ENCODE measurements around the gene C1QTNF9. TPM values are rescaled to one million over a fixed set of nuclear protein-coding genes. Genes with fewer than 3 reads are reported as not detected.
"Not testable (repeated sequence)": the region's sequence is repeated elsewhere in the genome, so short reads cannot be mapped to it uniquely, and the experiment has no call there.

The C1QTNF9 gene
- total RNA-seq, 1 donor from 2014 or later = 0.83 TPM

DNA sequence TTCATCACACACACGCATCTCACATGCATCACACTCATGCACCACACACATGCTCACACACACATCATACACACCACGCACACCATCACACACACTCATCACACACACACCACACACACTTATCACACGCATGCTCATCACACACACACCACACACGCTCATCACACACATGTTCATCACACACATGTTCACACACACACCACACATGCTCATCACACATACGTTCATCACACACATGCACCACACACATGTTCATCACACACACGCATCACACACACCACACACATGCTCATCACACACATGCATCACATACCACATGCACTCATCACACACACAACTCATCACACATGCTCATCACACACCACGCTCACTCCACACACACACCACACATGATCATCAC lies 46.9 kb downstream of the C1QTNF9 start:
- DNase-seq (ENCODE audit: low spot score) = no peak
- intact Hi-C loops (cut with DNase I) = no loop called here

DNA sequence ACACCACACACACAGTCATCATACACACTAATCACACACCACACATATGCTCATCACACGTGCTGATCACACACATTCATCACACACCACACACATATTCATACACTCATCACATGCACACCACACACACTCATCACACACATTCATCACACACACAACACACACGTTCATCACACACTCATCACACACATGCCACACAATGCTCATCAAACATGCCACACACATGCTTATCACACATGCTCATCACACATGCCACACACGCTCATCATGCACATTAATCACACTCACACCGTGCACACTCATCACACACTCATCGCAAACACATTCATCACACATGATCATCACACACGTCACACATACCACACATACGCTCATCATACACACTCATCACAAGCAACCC lies 47.5 kb downstream of the C1QTNF9 start:
- no peak for DNase-seq (ENCODE audit: low spot score)
- intact Hi-C loops (cut with DNase I) = no loop called here

DNA sequence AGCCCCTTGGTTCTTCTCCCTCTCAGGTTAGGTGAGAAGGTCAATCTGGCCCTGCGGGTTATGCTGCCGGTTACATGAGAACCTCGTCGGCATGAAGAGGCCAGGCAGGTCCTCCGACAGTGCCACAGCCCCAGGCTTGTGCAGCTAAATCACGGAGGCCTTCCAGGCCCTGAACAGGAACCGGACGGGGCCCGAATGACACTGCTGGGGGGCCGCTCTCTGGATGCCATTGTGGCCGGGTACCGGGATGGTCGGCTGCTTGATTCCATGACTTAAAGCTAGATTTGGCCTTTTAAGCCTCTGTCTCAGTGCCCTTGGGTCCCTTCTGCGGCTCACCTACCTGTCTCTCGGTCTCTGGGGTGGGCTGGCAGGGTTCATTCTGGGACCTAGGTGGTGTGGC lies 48.4 kb downstream of the C1QTNF9 start:
- DNase-seq (ENCODE audit: low spot score) = no peak
- intact Hi-C loops (cut with DNase I) = no loop called here

DNA sequence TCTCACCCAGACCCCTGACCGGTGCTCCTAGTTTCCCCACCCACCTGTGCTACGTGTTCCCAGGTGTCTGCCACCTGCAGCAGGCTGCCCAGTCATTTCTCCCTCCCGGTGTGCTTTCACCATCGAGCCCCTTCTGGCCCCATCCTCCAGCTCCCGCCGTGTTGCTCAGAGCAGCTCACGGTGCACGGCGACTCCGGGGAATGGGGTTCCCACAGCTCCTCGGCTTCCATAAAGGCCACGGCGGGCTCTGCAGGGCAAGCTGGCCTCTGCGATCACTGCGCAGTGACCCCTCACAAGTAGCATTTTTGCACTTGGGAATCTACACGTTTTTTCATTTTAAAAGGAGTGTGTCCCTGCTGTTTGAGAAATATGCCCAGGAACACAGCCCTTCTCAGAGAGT lies 49.5 kb downstream of the C1QTNF9 start:
- DNase-seq (ENCODE audit: low spot score); intact Hi-C loops (cut with DNase I): not testable (repeated sequence)

DNA sequence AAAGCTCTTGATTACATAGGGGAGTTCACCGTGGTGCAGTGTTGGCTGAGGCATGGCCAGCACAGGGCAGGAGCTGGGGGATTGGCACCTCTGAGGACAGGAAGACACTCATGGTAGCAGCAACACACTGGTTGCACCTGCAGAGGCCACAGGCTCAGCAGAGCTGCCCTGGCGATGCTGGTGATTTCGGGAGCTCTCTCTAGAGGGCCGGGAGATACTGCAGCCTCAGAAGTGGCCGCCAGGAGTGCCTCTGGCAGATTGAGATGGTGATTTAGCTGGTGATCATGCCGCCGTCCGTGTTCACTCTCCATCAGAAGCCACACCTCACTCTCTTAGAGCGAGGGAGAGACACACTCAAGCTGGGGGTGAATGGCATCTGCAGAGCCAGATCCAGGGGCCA lies 49.9 kb downstream of the C1QTNF9 start:
- intact Hi-C loops (cut with DNase I); DNase-seq (ENCODE audit: low spot score): not testable (repeated sequence)

DNA sequence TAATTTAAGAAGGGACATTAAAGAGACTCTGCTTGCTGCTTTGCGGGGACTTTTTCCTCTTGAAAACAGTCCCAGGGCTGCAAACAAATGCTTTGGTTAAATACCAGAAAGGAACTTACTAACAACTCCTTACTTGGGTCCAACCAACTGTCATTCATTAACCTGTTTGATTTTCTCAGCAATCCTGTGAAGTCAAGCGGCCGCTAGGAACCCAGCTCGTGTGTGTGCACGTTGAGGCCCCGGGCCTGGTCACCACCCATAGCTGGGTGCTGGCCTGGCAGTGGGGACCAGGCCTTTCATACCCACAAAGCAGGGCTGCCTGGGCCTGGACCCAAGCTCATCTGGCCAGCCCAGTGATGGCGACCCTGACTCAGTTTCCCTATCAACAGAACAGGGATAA lies 50.7 kb downstream of the C1QTNF9 start:
- intact Hi-C loops (cut with DNase I) = no loop called here
- DNase-seq (ENCODE audit: low spot score) = no peak

- no peak for DNase-seq (ENCODE audit: low spot score)
- intact Hi-C loops (cut with DNase I) = no loop called here
Measured at GRCh38 chr13:24361113-24361512, 51.7 kb downstream of the C1QTNF9 start.

DNA sequence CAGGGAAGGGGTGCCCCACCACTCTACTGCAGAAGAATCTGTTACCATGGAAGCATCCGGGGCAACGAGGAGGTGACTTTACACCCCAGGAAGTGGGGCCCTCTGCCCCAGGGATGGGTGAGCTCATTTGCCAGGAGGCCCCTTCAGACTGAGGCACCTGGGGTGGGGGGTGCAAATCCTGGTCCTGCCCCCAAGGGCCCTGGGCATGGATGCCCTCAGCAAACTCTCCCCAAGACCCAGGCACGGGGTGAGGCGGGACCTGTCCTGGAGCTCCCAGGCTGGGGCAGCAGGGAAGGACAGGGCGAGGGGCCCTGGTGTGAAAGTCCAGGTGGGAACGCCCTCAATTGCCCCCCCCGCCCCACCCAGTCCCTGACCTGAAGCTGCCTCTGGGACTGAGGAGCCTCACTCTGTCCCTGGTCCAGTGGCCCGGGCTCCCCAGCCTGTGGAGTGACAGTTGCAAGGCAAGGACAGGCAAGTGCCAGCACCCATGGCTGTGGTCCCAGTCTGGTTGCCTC lies 52.5 kb downstream of the C1QTNF9 start:
- no peak for DNase-seq (ENCODE audit: low spot score)
- intact Hi-C loops (cut with DNase I) = no loop called here

DNA sequence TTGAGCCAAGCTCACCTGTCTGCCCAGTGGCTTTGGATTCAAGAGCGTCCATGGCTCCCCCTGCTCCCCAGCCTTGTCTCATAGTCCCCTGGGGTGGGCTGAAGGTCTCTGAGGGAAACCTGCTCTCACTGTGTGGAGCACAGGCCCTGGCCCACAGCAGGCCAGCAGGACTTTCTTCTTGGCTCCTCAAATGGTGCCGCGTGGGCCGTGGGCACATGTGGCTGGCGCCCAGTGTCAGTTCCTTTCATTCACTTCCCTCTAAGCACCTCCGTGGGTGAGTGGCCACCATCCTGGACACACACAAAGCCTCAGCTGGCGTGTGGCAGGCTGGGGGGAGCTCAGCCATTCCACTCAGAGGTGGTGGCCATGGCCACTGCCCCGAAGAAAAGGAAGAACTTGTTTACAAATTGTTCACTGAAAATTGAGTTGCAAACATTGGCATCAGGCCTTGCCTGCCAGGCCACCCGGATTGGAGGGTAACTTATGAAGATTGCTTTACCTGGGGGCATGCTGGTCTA lies 53.1 kb downstream of the C1QTNF9 start:
- no peak for DNase-seq (ENCODE audit: low spot score)
- intact Hi-C loops (cut with DNase I) = no loop called here

- intact Hi-C loops (cut with DNase I) = no loop called here
- DNase-seq (ENCODE audit: low spot score) = no peak
Measured at GRCh38 chr13:24365191-24365590, 55.8 kb downstream of the C1QTNF9 start.

DNA sequence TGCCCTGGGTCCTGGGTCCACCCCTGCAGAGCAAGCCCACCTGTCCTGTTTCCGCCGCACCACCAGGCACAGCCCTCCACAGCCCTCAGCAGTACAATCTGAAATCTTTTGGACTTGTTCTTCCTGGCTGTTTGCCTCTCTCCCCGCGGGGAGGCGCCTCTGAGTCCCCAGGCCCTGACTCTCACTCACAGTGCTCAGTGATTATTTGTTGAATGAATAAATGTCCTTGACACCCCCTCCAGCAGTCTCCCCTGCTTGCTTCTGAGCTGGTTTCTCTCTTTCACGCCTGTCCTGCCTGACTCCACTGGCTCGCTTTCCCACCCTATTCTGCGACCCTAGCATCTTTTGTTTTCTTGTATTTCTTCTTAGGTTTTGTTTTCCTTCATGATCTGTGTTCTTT lies 56.9 kb downstream of the C1QTNF9 start:
- intact Hi-C loops (cut with DNase I) = not testable (repeated sequence)

DNA sequence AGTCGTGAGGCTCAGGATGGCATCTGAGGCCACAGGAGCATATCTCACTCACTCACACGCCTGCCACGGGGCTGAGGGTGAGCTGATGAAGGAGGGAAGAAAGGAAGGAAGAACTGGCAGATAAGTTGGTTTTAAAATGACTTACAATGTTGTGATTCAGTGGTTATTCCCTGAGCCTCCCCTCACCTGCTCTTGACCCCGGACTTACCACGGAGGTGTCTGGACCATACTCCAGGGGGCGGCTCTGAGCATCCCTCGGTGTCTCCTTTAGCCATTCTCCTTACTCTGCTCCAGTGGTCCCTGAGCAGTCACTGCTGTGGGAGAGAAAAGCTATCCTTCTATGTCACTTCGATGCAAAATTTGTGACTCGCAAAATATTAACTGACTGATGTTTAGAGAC lies 61.9 kb downstream of the C1QTNF9 start:
- intact Hi-C loops (cut with DNase I); DNase-seq (ENCODE audit: low spot score): not testable (repeated sequence)

More for the DNA sequence above, 56.9 kb downstream of the C1QTNF9 start:
- DNase-seq (ENCODE audit: low spot score) = not testable (repeated sequence)

Other genes starting within 250 kb of the C1QTNF9 start
- 8.0 TPM for gene SPATA13, start 148.9 kb upstream of the C1QTNF9 start, total RNA-seq
- gene PARP4, start 203.2 kb downstream of the C1QTNF9 start, total RNA-seq = 16.7 TPM

Measured in cardiac septum (tissue), 1 donor.